ENCODE results near the gene PPP1R15B. TPM values are rescaled to one million over a fixed set of nuclear protein-coding genes. Genes with fewer than 3 reads are reported as not detected.

The PPP1R15B gene
- total RNA-seq, 1 experiment from 2014 or later: 45.9 TPM

- no peak for DNase-seq
- Histone ChIP-seq H4K5ac (ENCODE audit: insufficient read length, low read depth, low read length) (no peak overlapping the region), H2AK5ac (ENCODE audit: insufficient read length, low read length) (no peak overlapping the region), H3K23me2 (ENCODE audit: insufficient read length, low read depth, low read length, poor library complexity, severe bottlenecking) (peaks cover under 1% of the 10 kb centered on the region), H2BK12ac (ENCODE audit: insufficient read length, low read depth, low read length) (no peak overlapping the region), H2AFZ (ENCODE audit: low read length) (no peak overlapping the region), H3K56ac (ENCODE audit: insufficient read length, low read depth, low read length) (no peak overlapping the region), H4K91ac (ENCODE audit: insufficient read length, low read depth, low read length) (no peak overlapping the region), H4K20me1 (ENCODE audit: control insufficient read depth, insufficient read depth, insufficient read length) (no peaks in the 10 kb centered on the region), H3K9me3 (ENCODE audit: control insufficient read depth, low read depth, low read length) (no peaks in the 10 kb centered on the region), H2BK5ac (ENCODE audit: insufficient read length, low read length) (no peak overlapping the region), H2BK15ac (ENCODE audit: low read depth, low read length) (no peak overlapping the region), H3T11ph (ENCODE audit: low read length) (no peak overlapping the region), H3K79me2 (ENCODE audit: insufficient read depth, low read length) (no peaks in the 10 kb centered on the region), H3K23ac (ENCODE audit: insufficient read length, low read depth, low read length) (no peak overlapping the region), H3K14ac (ENCODE audit: insufficient read depth, low read length) (no peak overlapping the region), H3K4me1 (ENCODE audit: insufficient read depth, low read length) (no peaks in the 10 kb centered on the region; the same call in 1 of the 2 replicates), H3K27ac (ENCODE audit: insufficient read length, low read depth, low read length) (no peak overlapping the region), H3K9ac (ENCODE audit: extremely low read depth, insufficient read length, low read length) (no peak overlapping the region), H3K4me2 (ENCODE audit: insufficient read depth, insufficient read length, low read length) (no peak overlapping the region), H3K4ac (ENCODE audit: low read depth, low read length) (no peak overlapping the region), H3K18ac (ENCODE audit: insufficient read length, low read depth, low read length) (no peak overlapping the region), H2BK20ac (ENCODE audit: low read depth, low read length, poor library complexity, severe bottlenecking) (no peak overlapping the region), H2BK120ac (ENCODE audit: low read depth, low read length, poor library complexity, severe bottlenecking) (no peak overlapping the region), H3K27me3 (ENCODE audit: insufficient read depth, low read length) (peaks cover 6% of the 10 kb centered on the region; the same call in 1 of the 2 replicates), H4K8ac (replicated peaks; ENCODE audit: insufficient read length, low read depth, low read length) (no peak overlapping the region), H3K79me1 (ENCODE audit: insufficient read depth, low read depth, low read length, poor library complexity, severe bottlenecking) (no peaks in the 10 kb centered on the region)
- Mint-ChIP-seq H3K4me1 (peaks cover 2% of the 10 kb centered on the region in 2 experiments), H3K27me3 (ENCODE audit: low read depth) (peaks cover 28% of the 10 kb centered on the region), H3K4me3 (no peak overlapping the region), H3K9me3 (no peaks in the 10 kb centered on the region), H3K36me3 (ENCODE audit: insufficient read depth in 1 of 3, low read depth in 3 of 3) (no peaks in the 10 kb centered on the region), H3K27ac (no peak overlapping the region)
- no CpG with 5 or more reads among the region's 5 CpGs for WGBS (ENCODE audit: extremely low coverage, insufficient read length, low lambda C conversion rate)
- no peak for TF ChIP-seq CTCF (conservative IDR thresholded peaks at IDR 0.05)
These were observed 28.3 kb downstream of the PPP1R15B start for GRCh38 chr1:204383163-204383904.
